ENCODE data around the gene CAPZB.

Gene CAPZB

DNA sequence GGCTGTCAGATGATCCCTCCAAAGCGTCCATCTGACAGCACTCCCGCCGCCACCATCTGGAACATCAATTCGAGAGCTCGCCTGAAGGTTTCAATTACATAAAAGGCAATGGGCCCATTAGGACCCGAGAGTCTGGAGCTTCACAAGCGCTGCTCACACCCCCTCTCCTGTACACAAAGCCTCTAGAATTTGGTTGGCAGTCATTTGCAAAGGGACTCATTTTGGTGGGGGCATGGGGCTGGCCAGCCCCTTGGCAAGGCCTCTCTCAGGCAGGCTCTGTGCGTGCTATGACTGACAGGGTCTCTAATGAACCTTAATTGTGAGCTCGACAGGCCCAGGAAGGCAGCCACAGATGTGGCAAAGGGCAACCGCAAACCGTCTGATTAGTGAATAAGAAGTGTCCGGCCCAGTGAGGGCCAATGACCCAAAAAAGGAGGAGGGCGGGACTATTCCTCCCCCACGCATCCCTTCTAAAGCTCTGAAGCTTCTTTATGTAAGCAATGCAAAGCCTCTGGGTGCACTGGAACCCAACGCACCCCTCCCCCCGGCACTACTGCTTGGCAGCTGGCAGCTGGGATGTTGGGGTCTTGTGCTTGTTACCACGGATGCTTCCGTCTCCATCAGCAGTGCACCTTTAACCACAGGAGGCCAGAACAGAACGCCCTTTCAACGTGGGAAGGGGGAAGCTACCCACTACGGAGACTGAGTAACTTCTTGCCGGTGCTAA is 79.4 kb downstream of the CAPZB start:
- DNase-seq (ENCODE audit: low spot score), result no peak

DNA sequence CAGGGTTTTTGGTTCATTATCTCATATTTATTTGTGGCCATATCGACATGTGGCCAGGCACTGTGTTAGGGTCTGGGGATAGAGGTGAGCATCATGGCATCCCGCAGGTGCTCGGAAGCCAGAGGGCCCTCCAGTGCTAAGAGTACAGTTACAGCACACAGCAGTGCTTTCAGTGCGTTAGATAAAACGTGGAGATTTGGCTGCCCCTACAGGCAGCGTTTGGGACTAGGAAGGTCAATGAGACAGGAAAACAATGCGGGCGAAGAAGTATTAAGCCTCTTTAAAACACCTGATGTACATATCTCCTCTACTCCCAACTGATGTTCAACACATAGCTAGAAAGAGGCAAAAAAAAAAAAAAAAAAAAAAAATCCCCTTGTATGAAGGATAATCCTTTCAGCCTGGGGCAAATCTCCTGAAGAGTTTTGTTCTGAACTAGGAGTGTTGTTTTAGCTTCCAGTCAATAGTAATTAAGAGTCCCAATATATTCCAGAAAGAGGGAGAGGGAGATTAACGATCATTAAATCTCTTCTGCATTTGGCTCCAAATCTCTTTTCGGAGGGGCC is 80.1 kb downstream of the CAPZB start:
- no peak for DNase-seq (ENCODE audit: low spot score)

GRCh38 chr1:19404748-19405147 is 80.6 kb downstream of the CAPZB start:
- no peak for DNase-seq (ENCODE audit: low spot score)

DNA sequence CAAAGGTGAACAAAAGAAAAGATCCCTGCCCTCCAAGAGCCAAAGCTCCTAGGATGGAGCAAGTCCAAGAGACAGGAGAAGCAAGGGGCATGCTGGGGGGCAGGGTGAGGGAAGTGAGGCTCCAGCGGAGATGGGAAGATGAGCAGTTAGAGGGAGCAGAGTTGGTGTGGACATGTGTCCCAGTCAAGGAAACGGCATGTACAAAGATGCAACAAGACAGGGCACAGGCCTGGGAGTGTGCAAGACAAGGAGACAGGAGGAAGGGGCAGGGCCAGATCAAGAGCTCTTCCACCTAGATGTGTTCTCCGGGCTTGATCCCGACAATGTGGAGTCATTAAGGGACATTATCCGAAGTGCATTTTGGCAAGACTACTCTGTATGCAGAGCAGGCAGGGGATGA is 82.1 kb downstream of the CAPZB start:
- DNase-seq (ENCODE audit: low spot score), result no peak

GRCh38 chr1:19402031-19402813 is 83.1 kb downstream of the CAPZB start:
- DNase-seq (ENCODE audit: low spot score), result no peak

- DNase-seq (ENCODE audit: low spot score), result no peak
Observed at GRCh38 chr1:19401535-19401889, 83.8 kb downstream of the CAPZB start.

DNA sequence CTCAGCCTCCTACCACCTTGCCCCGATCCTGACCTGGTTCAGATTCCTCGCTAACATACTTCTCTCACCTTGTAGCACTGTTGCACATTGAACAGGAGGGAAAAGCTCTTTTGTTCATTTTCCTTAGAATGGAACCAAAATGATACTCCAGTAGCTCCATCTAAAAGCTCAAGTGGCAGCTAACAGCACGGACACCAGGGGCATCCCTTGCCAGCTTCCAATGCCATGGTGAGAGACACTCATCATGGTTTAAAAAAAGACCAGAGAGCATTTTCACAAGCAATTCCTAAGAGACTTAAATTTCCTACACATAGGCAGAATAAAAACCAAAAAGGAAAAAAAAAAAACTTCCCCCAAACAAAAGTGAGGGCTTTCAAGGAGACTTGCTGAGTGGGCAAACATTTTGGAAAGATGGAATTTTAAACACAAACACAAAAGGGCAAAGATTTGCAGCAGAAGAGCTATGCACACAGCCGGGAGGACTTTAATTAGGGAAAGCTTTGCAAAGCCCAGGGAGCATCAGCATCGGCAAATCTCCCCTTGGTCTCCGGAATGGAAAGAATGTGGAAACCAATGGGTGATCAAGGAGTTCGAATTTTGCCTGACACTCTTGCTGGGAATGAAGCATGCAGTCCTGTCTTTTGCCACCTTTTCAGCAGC is 84.3 kb downstream of the CAPZB start:
- DNase-seq (ENCODE audit: low spot score), result no peak

GRCh38 chr1:19400192-19400611 is 85.1 kb downstream of the CAPZB start:
- no peak for DNase-seq (ENCODE audit: low spot score)

DNA sequence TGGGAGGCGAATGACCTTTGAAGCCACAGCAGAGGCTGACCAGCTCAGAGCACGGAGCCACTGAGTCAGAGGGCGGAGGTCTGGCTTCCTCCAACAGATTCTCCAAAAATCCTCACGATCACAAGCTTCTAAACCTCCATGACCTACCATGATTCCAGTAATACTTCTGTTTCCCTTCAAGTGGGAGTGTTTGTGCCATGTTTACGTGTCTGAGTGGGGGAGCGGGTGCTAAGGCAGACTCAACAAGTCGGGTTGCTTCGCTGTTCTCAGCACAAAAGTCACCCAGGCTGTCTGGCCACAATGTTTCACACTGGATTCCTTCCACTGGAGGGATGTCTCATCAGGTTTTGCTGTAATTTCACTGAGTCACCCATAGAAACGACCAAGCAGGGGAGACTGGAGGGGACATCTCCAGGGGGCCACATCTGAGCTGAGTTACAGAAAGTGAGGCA is 87.0 kb downstream of the CAPZB start:
- peak; percentile 89 for DNase-seq (ENCODE audit: low spot score)

- DNase-seq (ENCODE audit: low spot score), result no peak
Observed at GRCh38 chr1:19397217-19397945, 88.0 kb downstream of the CAPZB start.

- DNase-seq (ENCODE audit: low spot score), result no peak
Observed at GRCh38 chr1:19396280-19396679, 89.1 kb downstream of the CAPZB start.

GRCh38 chr1:19395678-19396192 is 89.6 kb downstream of the CAPZB start:
- DNase-seq (ENCODE audit: low spot score), result peak; percentile 56

- DNase-seq (ENCODE audit: low spot score), result no peak
Observed at GRCh38 chr1:19393046-19393445, 92.3 kb downstream of the CAPZB start.

DNA sequence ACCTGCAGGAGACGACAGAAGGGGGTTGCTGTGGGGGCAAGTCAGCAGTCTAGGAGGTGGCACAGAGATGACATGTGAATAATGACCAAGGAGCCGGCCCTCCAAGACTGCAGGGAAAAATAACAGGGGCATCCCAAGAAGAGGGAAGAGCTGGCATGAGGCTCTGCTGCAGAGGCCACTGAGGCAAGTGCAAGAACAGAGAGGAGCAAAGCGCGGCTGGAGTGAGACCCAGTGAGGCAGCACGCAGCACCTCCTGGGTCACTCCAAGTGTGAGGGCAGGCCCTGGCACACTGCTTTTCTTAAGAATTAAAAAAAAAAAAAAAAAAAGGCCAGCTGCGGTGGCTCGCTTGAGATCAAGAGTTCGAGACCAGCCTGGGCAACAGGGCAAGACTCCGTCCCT is 93.1 kb downstream of the CAPZB start:
- no peak for DNase-seq (ENCODE audit: low spot score)

DNA sequence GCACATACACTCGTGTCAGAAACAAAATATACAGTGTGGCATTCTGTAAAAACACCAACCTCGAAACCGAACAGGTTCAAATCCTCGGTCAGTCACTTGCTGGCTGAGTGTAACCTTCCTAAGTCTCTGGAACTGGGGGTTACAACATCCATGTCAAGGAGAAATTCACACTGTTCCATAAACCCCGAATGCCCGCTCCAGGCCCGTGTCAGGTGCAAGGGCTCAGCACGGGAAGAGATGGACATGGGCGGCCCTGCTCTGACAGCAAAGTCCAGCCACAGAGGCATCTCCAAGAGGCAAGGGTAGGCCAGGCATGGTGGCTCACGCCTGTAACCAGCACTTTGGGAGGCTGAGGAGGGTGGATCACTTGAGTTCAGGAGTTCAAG is 93.8 kb downstream of the CAPZB start:
- DNase-seq (ENCODE audit: low spot score), result no peak

DNA sequence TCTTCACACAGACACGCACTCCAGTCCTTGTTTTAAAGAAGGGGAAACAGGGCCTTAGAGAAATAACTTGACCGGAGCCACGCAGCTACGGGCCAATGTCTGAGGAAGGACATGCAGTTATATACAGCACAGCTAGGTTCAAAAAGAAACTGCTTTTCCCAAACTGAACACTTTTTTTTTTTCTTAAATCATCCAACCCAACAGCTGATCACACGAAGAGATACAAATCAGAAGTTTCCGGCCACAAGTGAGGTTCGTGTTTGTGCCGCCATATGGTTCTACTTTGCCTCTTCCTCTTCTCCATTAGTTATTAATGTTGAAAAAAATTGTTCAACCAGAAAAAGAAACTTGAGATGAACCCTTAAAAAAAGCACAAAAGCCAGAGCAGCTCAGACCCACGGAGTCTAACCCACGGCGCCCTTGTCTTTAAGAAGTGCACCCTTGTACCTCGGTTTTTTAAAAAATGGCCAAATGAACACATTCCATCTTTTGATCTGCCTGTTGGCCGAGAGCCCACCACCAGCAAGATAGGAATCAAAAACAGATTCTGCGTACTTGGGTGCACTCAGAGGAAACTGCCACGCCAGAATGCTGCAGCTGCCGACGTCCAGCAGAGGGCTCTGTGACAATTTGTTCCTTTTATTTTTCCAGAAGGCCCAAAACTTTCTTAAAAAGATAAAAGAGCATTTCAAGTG is 94.3 kb downstream of the CAPZB start:
- peak; percentile 75 for DNase-seq (ENCODE audit: low spot score)

- no peak for DNase-seq (ENCODE audit: low spot score)
Observed at GRCh38 chr1:19390166-19390850, 95.0 kb downstream of the CAPZB start.

GRCh38 chr1:19388980-19389379 is 96.4 kb downstream of the CAPZB start:
- no peak for DNase-seq (ENCODE audit: low spot score)

DNA sequence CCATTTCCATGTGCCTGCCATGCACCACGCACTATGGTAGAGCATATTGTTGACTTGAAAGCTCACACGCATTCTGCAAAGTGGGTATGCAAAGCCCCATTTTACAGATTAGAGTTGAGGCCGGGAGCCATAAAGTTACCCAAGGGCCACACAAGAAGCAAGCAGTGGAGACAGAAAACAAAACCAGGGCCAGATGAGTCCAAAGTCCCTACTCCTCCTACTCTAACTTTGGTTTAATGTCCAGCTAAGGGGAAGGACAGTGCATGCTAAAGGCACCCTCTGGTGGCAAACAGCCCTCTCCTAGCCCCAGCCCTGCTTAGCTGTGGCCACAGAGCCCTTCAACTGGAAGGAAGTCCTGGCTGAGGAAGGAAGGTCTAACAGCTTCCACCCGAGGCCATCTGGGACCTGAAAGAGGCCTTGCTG is 98.3 kb downstream of the CAPZB start:
- no peak for DNase-seq (ENCODE audit: low spot score)

GRCh38 chr1:19385869-19386591 is 99.3 kb downstream of the CAPZB start:
- peak; percentile 65 for DNase-seq (ENCODE audit: low spot score)

Data from AG08396 (cell line).